ENCODE measurements around the gene DNAAF2.

GRCh38 chr14:49583629-49584028, 51.4 kb downstream of the DNAAF2 start:
- TF ChIP-seq CTCF (IDR thresholded peaks at IDR 0.05) (no peak), EP300 (IDR thresholded peaks at IDR 0.05; ENCODE audit: borderline replicate concordance in 1 of 2, low read depth in 1 of 2, low read length in 1 of 2) (no peak), RAD21 (IDR thresholded peaks at IDR 0.05; ENCODE audit: low read length) (no peak), FOXM1 (IDR thresholded peaks at IDR 0.05; ENCODE audit: low read depth) (no peak), USF2 (IDR thresholded peaks at IDR 0.05; ENCODE audit: borderline replicate concordance, low read depth, low read length) (no peak), REST (IDR thresholded peaks at IDR 0.05; ENCODE audit: low read depth, low read length) (no peak), RCOR1 (IDR thresholded peaks at IDR 0.05; ENCODE audit: low read length) (no peak), TAF1 (IDR thresholded peaks at IDR 0.05; ENCODE audit: borderline replicate concordance, low read depth, low read length) (no peak), POLR2AphosphoS5 (IDR thresholded peaks at IDR 0.05; ENCODE audit: low read depth, low read length) (no peak)
